HFF-Myc (cell line): ENCODE measurements around the gene STARD3.
"Not testable (repeated sequence)": the region's sequence is repeated elsewhere in the genome, so short reads cannot be mapped to it uniquely, and the experiment has no call there.

ENCODE experiments used
- DNase-seq: peaks from one replicate; pipeline ENCODE4 v3.0.0-alpha.2; 2011; ENCODE audit warnings: low read depth; ENCODE audit errors: extremely low read depth
- H3K4me3 ChIP-seq: replicated peaks from 2 replicates; pipeline ENCODE4 v1.5.1; 2011; ENCODE audit warnings: low read depth, mild to moderate bottlenecking, control low read depth, low read length
- CTCF ChIP-seq: IDR thresholded peaks from 2 replicates; pipeline ENCODE4 v1.5.1; 2012; ENCODE audit warnings: mild to moderate bottlenecking, low read depth, low read length, control low read depth; ENCODE audit errors: missing control alignments

The STARD3 gene

GRCh38 chr17:39636927-39637736, at the start of gene STARD3:
TSS of gene STARD3 (plus strand) at chr17:39637144. CDS start at chr17:39653532, 16,388 bp downstream.
- peak within 1 kb of the TSS; percentile 84 for H3K4me3 ChIP-seq
- DNase-seq, result peak; percentile 36
- no peak for TF ChIP-seq CTCF

GRCh38 chr17:39590180-39590579, 46.8 kb upstream of the STARD3 start:
- not testable (repeated sequence) for DNase-seq, H3K4me3 ChIP-seq

- no peak overlapping the region for H3K4me3 ChIP-seq
- DNase-seq, result peak; percentile 43
- no peak for TF ChIP-seq CTCF
These were observed 44.7 kb upstream of the STARD3 start for GRCh38 chr17:39591958-39592954.

- DNase-seq, result no peak
- H3K4me3 ChIP-seq, result no peak overlapping the region
- no peak for TF ChIP-seq CTCF
These were observed 43.6 kb upstream of the STARD3 start for GRCh38 chr17:39593371-39593770.

GRCh38 chr17:39595294-39595693, 41.6 kb upstream of the STARD3 start:
- no peak for DNase-seq
- TF ChIP-seq CTCF, result no peak
- H3K4me3 ChIP-seq, result no peak overlapping the region

- TF ChIP-seq CTCF, result no peak
- DNase-seq, result no peak
- H3K4me3 ChIP-seq, result no peak overlapping the region
These were observed 40.9 kb upstream of the STARD3 start for GRCh38 chr17:39595928-39596510.
